Vagina (tissue), 2 donors: ENCODE data around the gene INPP5B. TPM values are rescaled to one million over a fixed set of nuclear protein-coding genes. Genes with fewer than 3 reads are reported as not detected.
"Not testable (repeated sequence)": the region's sequence is repeated elsewhere in the genome, so short reads cannot be mapped to it uniquely, and the experiment has no call there.

ENCODE experiments used
- DNase-seq, 2 donors: peaks; one replicate each; pipeline ENCODE4 v3.0.0-alpha.2; 2017; ENCODE audit errors: extremely low spot score in 2 of 2
- H3K27ac ChIP-seq: fragments of 200-600 bp; sonication (generic); one replicate; pipeline ENCODE4 v1.5.1; 2019
- H3K27me3 ChIP-seq: fragments of 200-600 bp; sonication (generic); one replicate; pipeline ENCODE4 v1.5.1; 2019
- H3K36me3 ChIP-seq, 2 donors: fragments of 200-600 bp; sonication (generic); one replicate each; pipeline ENCODE4 v1.5.1; 2017 to 2019
- H3K4me1 ChIP-seq: fragments of 200-600 bp; sonication (generic); one replicate; pipeline ENCODE4 v1.5.1; 2019
- H3K4me3 ChIP-seq, 2 donors: fragments of 200-600 bp; sonication (generic); 1 replicate in 1 of 2; 2 replicates in 1 of 2; pipeline ENCODE4 v1.5.1; 2016 to 2019
- H3K9me3 ChIP-seq: fragments of 200-600 bp; sonication (generic); one replicate; pipeline ENCODE4 v1.5.1; 2019
- POLR2A ChIP-seq, 2 donors: fragments of 450-650 bp; IDR thresholded peaks; one replicate each; pipeline ENCODE4 v1.6.1; 2017; ENCODE audit warnings: antibody characterized with exemption in 2 of 2, mild to moderate bottlenecking in 2 of 2, moderate library complexity in 2 of 2
- POLR2AphosphoS5 ChIP-seq, 2 donors: sonication (generic); formaldehyde crosslinking; IDR thresholded peaks; one replicate each; pipeline ENCODE4 v1.9.0; 2017; ENCODE audit warnings: antibody characterized with exemption in 2 of 2, mild to moderate bottlenecking in 2 of 2, low read depth in 1 of 2; ENCODE audit not compliant: insufficient read depth in 1 of 2
- intact Hi-C: fragments of 100-400 bp; cut with DNase I; formaldehyde crosslinking; loops from one replicate; pipeline ENCODE4 v1.15.1; 2023
- total RNA-seq: library from RNA; depleted of rRNA; stranded (reverse); fragments of >200 nt; gene quantifications from one replicate; pipeline ENCODE4 v1.2.3, GENCODE V29; 2016
- TF ChIP-seq, protein P1 (sequence below), 3 experiments: fragments of 450-650 bp in 2 of 3; fragments of 200-600 bp in 1 of 3; sonication (generic) in 1 of 3; IDR thresholded peaks; one replicate each; pipeline ENCODE4 v1.5.1; 2017 to 2019; ENCODE audit warnings: antibody characterized with exemption in 3 of 3, mild to moderate bottlenecking in 2 of 3, moderate library complexity in 2 of 3

The INPP5B gene
- total RNA-seq, 1 donor from 2014 or later: 31.2 TPM

DNA sequence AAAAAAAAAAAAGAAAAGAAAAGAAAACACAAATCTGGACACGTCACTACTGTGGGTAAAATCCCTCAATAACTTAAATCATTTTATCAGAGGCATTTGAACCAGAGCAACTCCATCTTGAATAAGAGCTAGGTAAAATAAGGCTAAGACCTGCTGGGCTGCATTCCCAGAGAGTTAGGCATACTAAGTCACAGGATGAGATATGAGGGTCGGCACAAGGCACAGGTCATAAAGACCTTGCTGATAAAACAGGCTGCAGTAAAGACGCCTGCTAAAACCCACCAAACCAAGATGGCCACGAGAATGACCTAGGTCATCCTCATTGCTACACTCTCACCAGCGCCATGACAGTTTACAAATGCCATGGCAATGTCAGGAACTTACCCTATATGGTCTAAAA is 43.9 kb downstream of the INPP5B start:
- no peak for DNase-seq
- intact Hi-C loops: no loop called here
- TF ChIP-seq, protein P1, sequence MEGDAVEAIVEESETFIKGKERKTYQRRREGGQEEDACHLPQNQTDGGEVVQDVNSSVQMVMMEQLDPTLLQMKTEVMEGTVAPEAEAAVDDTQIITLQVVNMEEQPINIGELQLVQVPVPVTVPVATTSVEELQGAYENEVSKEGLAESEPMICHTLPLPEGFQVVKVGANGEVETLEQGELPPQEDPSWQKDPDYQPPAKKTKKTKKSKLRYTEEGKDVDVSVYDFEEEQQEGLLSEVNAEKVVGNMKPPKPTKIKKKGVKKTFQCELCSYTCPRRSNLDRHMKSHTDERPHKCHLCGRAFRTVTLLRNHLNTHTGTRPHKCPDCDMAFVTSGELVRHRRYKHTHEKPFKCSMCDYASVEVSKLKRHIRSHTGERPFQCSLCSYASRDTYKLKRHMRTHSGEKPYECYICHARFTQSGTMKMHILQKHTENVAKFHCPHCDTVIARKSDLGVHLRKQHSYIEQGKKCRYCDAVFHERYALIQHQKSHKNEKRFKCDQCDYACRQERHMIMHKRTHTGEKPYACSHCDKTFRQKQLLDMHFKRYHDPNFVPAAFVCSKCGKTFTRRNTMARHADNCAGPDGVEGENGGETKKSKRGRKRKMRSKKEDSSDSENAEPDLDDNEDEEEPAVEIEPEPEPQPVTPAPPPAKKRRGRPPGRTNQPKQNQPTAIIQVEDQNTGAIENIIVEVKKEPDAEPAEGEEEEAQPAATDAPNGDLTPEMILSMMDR (IDR thresholded peaks at IDR 0.05): no peak
- TF ChIP-seq POLR2A (IDR thresholded peaks at IDR 0.05) (no peak), POLR2AphosphoS5 (IDR thresholded peaks at IDR 0.05; ENCODE audit: insufficient read depth in 1 of 2, low read depth in 1 of 2) (no peak)
- Histone ChIP-seq H3K36me3 (no peaks in the 10 kb centered on the region), H3K4me3 (no peak overlapping the region), H3K27me3 (no peaks in the 10 kb centered on the region), H3K4me1 (no peaks in the 10 kb centered on the region), H3K9me3 (no peaks in the 10 kb centered on the region), H3K27ac (no peak overlapping the region)

DNA sequence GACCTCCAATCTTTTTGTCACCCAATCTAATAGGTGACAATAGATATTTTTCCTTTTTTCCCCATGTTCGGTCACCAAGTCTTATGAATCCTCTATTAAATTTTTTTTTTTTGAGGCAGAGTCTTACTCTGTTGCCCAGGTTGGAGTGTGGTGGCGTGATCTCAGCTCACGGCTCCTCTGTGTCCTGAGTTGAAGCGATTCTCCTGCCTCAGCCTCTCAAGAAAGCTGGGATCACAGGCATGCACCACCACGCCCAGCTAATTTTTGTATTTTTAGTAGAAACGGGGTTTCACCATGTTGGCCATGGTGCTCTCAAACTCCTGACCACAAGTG is 45.0 kb downstream of the INPP5B start:
- no peak for TF ChIP-seq POLR2A (IDR thresholded peaks at IDR 0.05)
- TF ChIP-seq, protein P1 (IDR thresholded peaks at IDR 0.05): no peak
- TF ChIP-seq POLR2AphosphoS5 (IDR thresholded peaks at IDR 0.05; ENCODE audit: insufficient read depth in 1 of 2, low read depth in 1 of 2): no peak
- no peaks in the 10 kb centered on the region for H3K4me1 ChIP-seq
- intact Hi-C loops: no loop called here
- no peaks in the 10 kb centered on the region for H3K9me3 ChIP-seq
- H3K27me3 ChIP-seq: no peaks in the 10 kb centered on the region
- no peaks in the 10 kb centered on the region for H3K36me3 ChIP-seq
- no peak overlapping the region for H3K4me3 ChIP-seq
- H3K27ac ChIP-seq: no peak overlapping the region
- DNase-seq: no peak

DNA sequence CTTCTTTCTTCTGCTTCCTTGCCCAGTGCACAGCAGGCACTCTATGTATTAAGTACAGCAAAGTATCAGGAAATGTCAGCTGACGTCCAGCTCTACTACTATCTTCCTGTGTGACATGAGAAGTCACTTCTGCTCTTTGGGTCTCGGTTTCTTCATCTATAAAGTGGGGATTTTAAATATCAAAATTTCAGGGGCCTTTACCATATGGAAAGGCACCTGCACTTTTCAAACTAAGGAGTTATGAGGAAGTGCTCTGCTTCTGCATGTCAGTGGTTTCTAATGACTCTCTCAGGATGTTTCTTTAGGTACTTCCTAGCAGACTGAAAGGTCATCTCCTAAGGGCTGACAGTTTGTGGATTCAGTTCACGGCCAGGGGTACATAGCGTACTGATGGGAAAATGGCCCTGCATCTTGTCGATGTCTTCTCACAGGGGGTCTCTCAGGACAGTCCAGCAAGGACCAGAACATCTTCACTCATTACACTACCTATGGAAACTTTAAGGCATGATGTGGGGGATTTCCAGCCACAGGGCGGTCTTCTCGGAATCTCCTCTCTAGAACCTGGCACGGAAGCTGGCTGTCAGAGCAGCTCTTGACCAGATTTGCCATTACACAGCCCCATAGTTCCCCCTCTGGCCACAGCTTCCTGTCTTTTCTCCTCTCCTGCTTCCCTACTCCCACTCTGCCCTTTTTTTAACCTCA is 45.5 kb downstream of the INPP5B start:
- H3K36me3 ChIP-seq: no peaks in the 10 kb centered on the region

DNA sequence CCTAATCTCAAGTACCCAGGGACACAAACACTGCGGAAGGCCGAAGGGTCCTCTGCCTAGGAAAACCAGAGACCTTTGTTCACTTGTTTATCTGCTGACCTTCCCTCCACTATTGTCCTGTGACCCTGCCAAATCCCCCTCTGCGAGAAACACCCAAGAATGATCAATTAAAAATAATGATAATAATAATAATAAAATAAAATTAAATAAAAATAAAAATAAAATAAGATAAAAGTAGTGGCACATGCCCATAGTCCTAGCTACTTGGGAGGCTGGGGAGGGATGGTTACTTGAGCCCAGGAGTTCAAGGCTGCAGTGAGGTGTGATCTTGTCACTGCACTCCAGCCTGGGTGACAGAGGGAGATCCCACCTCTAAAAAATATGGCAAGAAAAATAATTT is 49.3 kb downstream of the INPP5B start:
- intact Hi-C loops, DNase-seq, H3K4me1 ChIP-seq, H3K27me3 ChIP-seq, H3K36me3 ChIP-seq, H3K9me3 ChIP-seq, H3K27ac ChIP-seq, H3K4me3 ChIP-seq: not testable (repeated sequence)

More for the DNA sequence above, 45.5 kb downstream of the INPP5B start:
- H3K4me3 ChIP-seq: no peak overlapping the region
- TF ChIP-seq POLR2AphosphoS5 (IDR thresholded peaks at IDR 0.05; ENCODE audit: insufficient read depth in 1 of 2, low read depth in 1 of 2) (no peak), POLR2A (IDR thresholded peaks at IDR 0.05) (no peak)
- TF ChIP-seq, protein P1 (IDR thresholded peaks at IDR 0.05): no peak
- no peaks in the 10 kb centered on the region for H3K4me1 ChIP-seq
- no peaks in the 10 kb centered on the region for H3K9me3 ChIP-seq
- no peaks in the 10 kb centered on the region for H3K27me3 ChIP-seq
- intact Hi-C loops: no loop called here
- no peak overlapping the region for H3K27ac ChIP-seq
- no peak for DNase-seq

DNA sequence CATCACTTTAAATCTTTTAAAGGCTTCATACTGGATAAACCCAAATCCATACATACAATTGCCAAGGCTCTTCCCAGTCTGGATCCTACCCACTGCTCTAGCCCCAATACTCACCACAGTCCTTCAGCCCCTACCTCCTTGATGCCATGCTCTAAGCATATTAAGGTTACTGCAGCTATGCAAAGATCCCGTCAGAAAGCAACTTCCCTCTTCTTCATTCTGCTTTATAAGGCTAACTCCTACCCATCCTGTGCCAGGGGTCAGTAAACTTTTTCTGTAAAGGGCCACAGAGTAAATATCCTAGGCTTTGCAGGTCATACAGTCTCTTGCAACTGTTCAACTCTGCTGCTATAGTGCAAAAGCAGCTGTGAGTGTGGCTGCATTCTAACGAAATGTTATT is 53.2 kb downstream of the INPP5B start:
- H3K9me3 ChIP-seq: no peaks in the 10 kb centered on the region
- no peak for DNase-seq
- no peaks in the 10 kb centered on the region for H3K4me1 ChIP-seq
- peaks cover 0 to 15% of the 10 kb centered on the region in 2 donors for H3K36me3 ChIP-seq
- TF ChIP-seq, protein P1 (IDR thresholded peaks at IDR 0.05): no peak
- TF ChIP-seq POLR2AphosphoS5 (IDR thresholded peaks at IDR 0.05; ENCODE audit: insufficient read depth in 1 of 2, low read depth in 1 of 2) (no peak), POLR2A (IDR thresholded peaks at IDR 0.05) (no peak)
- H3K4me3 ChIP-seq: no peak overlapping the region
- no peak overlapping the region for H3K27ac ChIP-seq
- intact Hi-C loops: no loop called here
- H3K27me3 ChIP-seq: no peaks in the 10 kb centered on the region
